K562 (cell line): ENCODE measurements around the gene CCDC85B. TPM values are rescaled to one million over a fixed set of nuclear protein-coding genes. Genes with fewer than 3 reads are reported as not detected.

Experiments used
- ADNP ChIP-seq: fragments of 200-800 bp; sonication (Bioruptor generic); IDR thresholded peaks from 2 replicates; pipeline ENCODE4 v1.6.1; 2016; ENCODE audit warnings: missing genetic modification characterization, missing compliant biosample characterization
- ARID3A ChIP-seq: IDR thresholded peaks from 2 replicates; pipeline ENCODE4 v1.6.1; 2012; ENCODE audit warnings: low read depth, low read length, improper control_type of control experiment, borderline replicate concordance
- BRF2 ChIP-seq: IDR thresholded peaks from 3 replicates; pipeline ENCODE4 v1.6.1; 2011; ENCODE audit warnings: borderline replicate concordance, mild to moderate bottlenecking; ENCODE audit not compliant: insufficient read length, insufficient read depth
- CEBPG ChIP-seq, 3 experiments: fragments of 200-800 bp in 1 of 3; sonication (Bioruptor generic) in 1 of 3; sonication (generic) in 1 of 3; formaldehyde crosslinking in 1 of 3; IDR thresholded peaks in 2 of 3; conservative IDR thresholded peaks in 1 of 3; 2 replicates each; pipeline versions ENCODE4 v1.6.1 to v1.8.0; 2016 to 2022; ENCODE audit warnings: missing compliant biosample characterization in 2 of 3, missing genetic modification characterization in 2 of 3, mild to moderate bottlenecking in 1 of 3, missing genetic modification reagents in 1 of 3
- ETV1 ChIP-seq: fragments of 450-650 bp; conservative IDR thresholded peaks from 2 replicates; pipeline ENCODE4 v1.6.1; 2016; ENCODE audit warnings: missing genetic modification characterization, control low read depth, low read depth, missing compliant biosample characterization
- ETV6 ChIP-seq, 3 experiments: fragments of 150-350 bp in 1 of 3; sonication (generic) in 1 of 3; formaldehyde crosslinking in 1 of 3; IDR thresholded peaks; 2 replicates each; pipeline versions ENCODE4 v1.6.1 to v1.8.0; 2014 to 2022; ENCODE audit warnings: borderline replicate concordance in 2 of 3, low read depth in 2 of 3, antibody characterized with exemption in 1 of 3, low read length in 1 of 3, mild to moderate bottlenecking in 1 of 3, missing genetic modification reagents in 1 of 3
- FOXP1 ChIP-seq: sonication (generic); formaldehyde crosslinking; IDR thresholded peaks from 2 replicates; pipeline ENCODE4 v1.8.0; 2022; ENCODE audit warnings: mild to moderate bottlenecking, missing genetic modification reagents
- GTF2F1 ChIP-seq: IDR thresholded peaks from 2 replicates; pipeline ENCODE4 v1.6.1; 2011; ENCODE audit warnings: low read depth, low read length, improper control_type of control experiment
- KLF10 ChIP-seq: fragments of 250-450 bp; sonication (Bioruptor Pico); IDR thresholded peaks from 2 replicates; pipeline ENCODE4 v1.6.1; 2021; ENCODE audit warnings: matching md5 sums
- MYBL2 ChIP-seq, 2 experiments: fragments of 450-650 bp in 1 of 2; sonication (generic) in 1 of 2; formaldehyde crosslinking in 1 of 2; IDR thresholded peaks; 2 replicates each; pipeline versions ENCODE4 v1.6.1 to v1.8.1; 2017 to 2022; ENCODE audit warnings: borderline replicate concordance in 1 of 2, inconsistent platforms in 1 of 2, low read depth in 1 of 2, mild to moderate bottlenecking in 1 of 2, missing genetic modification reagents in 1 of 2, moderate library complexity in 1 of 2
- SRSF7 ChIP-seq: fragments of 200-400 bp; formaldehyde crosslinking; optimal IDR thresholded peaks from 2 replicates; pipeline ENCODE3; 2017; ENCODE audit warnings: mild to moderate bottlenecking, low read depth, low read length
- TAF1 ChIP-seq: IDR thresholded peaks from 2 replicates; pipeline ENCODE4 v1.6.1; 2011; ENCODE audit warnings: mild to moderate bottlenecking, low read length, moderate library complexity; ENCODE audit not compliant: insufficient read depth, control insufficient read depth, severe bottlenecking; ENCODE audit errors: extremely low read depth
- TCF7L2 ChIP-seq: fragments of 150-350 bp; IDR thresholded peaks from 2 replicates; pipeline ENCODE4 v1.6.1; 2016; ENCODE audit warnings: low read depth, mild to moderate bottlenecking, low read length, moderate library complexity
- TFE3 ChIP-seq: fragments of 450-650 bp; formaldehyde crosslinking; IDR thresholded peaks from 2 replicates; pipeline ENCODE4 v1.4.0; 2020; ENCODE audit warnings: mild to moderate bottlenecking, mixed read lengths
- ZBTB33 ChIP-seq: sonication (generic); formaldehyde crosslinking; IDR thresholded peaks from 2 replicates; pipeline ENCODE4 v1.8.1; 2023; ENCODE audit warnings: mild to moderate bottlenecking, missing genetic modification reagents
- ZNF124 ChIP-seq: sonication (generic); formaldehyde crosslinking; IDR thresholded peaks from 2 replicates; pipeline ENCODE4 v1.8.1; 2022; ENCODE audit warnings: missing genetic modification reagents
- ZNF224 ChIP-seq: sonication (generic); formaldehyde crosslinking; IDR thresholded peaks from 2 replicates; pipeline ENCODE4 v1.8.0; 2022; ENCODE audit warnings: mild to moderate bottlenecking, missing genetic modification reagents
- ZNF282 ChIP-seq: sonication (generic); formaldehyde crosslinking; IDR thresholded peaks from 2 replicates; pipeline ENCODE4 v1.8.1; 2023; ENCODE audit warnings: missing genetic modification reagents
- ZNF436 ChIP-seq: fragments of 250-450, 450-650 bp; sonication (Bioruptor Pico); formaldehyde crosslinking; IDR thresholded peaks from 2 replicates; pipeline ENCODE4 v1.7.0; 2020; ENCODE audit warnings: mild to moderate bottlenecking
- polyA plus RNA-seq, 8 experiments: library from polyadenylated mRNA; depleted of rRNA in 4 of 8; stranded (reverse) in 5 of 8; unstranded in 3 of 8; fragments of >200 nt; fragmentation: Nextera tagmentation in 2 of 8; fragmentation: Illumina TruSeq in 1 of 8; extraction: Ambion mirVana in 2 of 8; extraction: Trizol in 1 of 8; gene quantifications; 2 replicates each; pipeline versions ENCODE4 v1.2.1 to v1.2.3, GENCODE V29; 2011 to 2014; ENCODE audit warnings: inconsistent platforms in 1 of 8, missing spikeins in 1 of 8
- total RNA-seq, 7 experiments: library from RNA; depleted of rRNA in 6 of 7; stranded (reverse); fragments of >200 nt in 6 of 7; fragmentation: Illumina TruSeq in 2 of 7; extraction: Trizol in 2 of 7; gene quantifications; 2 replicates each; pipeline versions ENCODE4 v1.2.1 to v1.2.3, GENCODE V29; 2011 to 2021; ENCODE audit warnings: low replicate concordance in 1 of 7

CCDC85B gene
- total and polyA plus RNA-seq, 9 of the 15 experiments (the other 6 are each of a cell fraction or from before 2014, with no cell fraction given): 0.14 to 138 (median 6.2) TPM

GRCh38 chr11:65900125-65900898 lies 9.8 kb downstream of the CCDC85B start, which contains the start of gene FOSL1 (continued):
- no peak for TF ChIP-seq KLF10 (CRISPR knock-in tag)
- peak; percentile 82; the same call in 1 of the 2 replicates for TF ChIP-seq ZNF282 (CRISPR knock-in tag)
- no peak for TF ChIP-seq ARID3A
- TF ChIP-seq TAF1: peak; percentile 98
- TF ChIP-seq MYBL2 (IDR thresholded peaks at IDR 0.05; ENCODE audit: low read depth): no peak
- no peak for TF ChIP-seq MYBL2 (CRISPR knock-in tag; IDR thresholded peaks at IDR 0.05; ENCODE audit: borderline replicate concordance)
- no peak for TF ChIP-seq ZNF124
- no peak for TF ChIP-seq ZNF436 (CRISPR knock-in tag)
- TF ChIP-seq ZBTB33 (CRISPR knock-in tag): peak; percentile 45
- TF ChIP-seq ADNP (tag): no peak
- no peak for TF ChIP-seq TFE3 (CRISPR knock-in tag)
- no peak for TF ChIP-seq ETV6 (IDR thresholded peaks at IDR 0.05; ENCODE audit: borderline replicate concordance in 1 of 2, low read depth in 2 of 2, low read length in 1 of 2)
- TF ChIP-seq ETV6 (CRISPR knock-in tag; IDR thresholded peaks at IDR 0.05; ENCODE audit: borderline replicate concordance): peak; percentile 17; the same call in 1 of the 2 replicates
- TF ChIP-seq FOXP1: peak; percentile 74
- TF ChIP-seq TCF7L2: peak; percentile 92
- peak; percentile 89 for TF ChIP-seq GTF2F1
- TF ChIP-seq ZNF224 (CRISPR knock-in tag): no peak
- TF ChIP-seq CEBPG (CRISPR knock-in tag; IDR thresholded peaks at IDR 0.05): peak; percentile 33; the same call in 1 of the 2 replicates
- TF ChIP-seq CEBPG (tag; conservative IDR thresholded peaks at IDR 0.05 in 1 of 2, IDR thresholded peaks at IDR 0.05 in 1 of 2): no peak
- TF ChIP-seq ETV1: no peak
- peak; percentile 33 for TF ChIP-seq SRSF7
- no peak for TF ChIP-seq BRF2
